GM21723 (cell line): ENCODE results near the gene BNC2.

Experiments used
- ATAC-seq: cut with Tn5 transposase; IDR thresholded peaks from one replicate; pipeline ENCODE4 v1.9.1; 2021; ENCODE audit warnings: mild to moderate bottlenecking, moderate library complexity; ENCODE audit not compliant: unreplicated experiment

Gene BNC2

DNA sequence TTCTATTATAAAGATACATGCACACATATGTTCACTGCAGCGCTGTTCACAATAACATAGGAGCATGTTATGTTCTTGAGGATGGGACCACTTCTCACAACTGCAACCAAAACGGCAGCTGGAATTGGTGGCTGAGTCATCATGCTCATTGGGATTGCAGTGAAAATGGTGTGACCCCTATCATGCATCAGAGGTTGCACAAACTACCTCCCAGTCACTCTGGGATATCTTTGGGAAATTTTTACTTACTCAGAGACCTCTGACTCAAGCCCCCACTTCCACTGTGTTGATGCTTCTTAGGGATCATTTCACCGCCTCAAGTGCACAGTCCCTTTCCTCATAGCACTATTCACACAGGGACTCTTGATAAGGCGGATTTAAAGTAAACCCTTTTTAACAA is 474.1 kb downstream of the BNC2 start:
- no peak for ATAC-seq

- no peak for ATAC-seq
Measured at GRCh38 chr9:16391369-16391768, 479.1 kb downstream of the BNC2 start.

DNA sequence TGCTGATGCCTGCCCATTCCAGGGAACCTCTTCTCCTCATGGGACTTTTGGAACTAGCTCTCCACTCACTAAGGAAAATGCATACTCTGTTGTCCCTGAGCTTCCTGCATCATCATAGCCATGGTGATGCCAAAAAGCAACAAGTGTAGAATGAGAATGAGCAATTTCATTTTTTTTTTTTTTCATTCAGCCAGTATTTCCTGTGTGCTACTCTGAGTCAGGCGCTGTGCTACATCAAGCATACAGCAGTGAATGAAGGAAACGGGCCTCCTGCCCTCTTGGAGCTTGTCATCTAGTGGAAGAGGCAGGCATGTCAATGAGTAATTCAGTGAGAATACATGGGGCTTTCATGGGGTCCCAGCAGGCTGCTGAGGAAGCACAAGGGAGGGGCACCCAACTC is 483.1 kb downstream of the BNC2 start:
- ATAC-seq, result no peak

GRCh38 chr9:16386827-16387077 is 483.7 kb downstream of the BNC2 start:
- ATAC-seq, result no peak

- ATAC-seq, result no peak
Measured at GRCh38 chr9:16386007-16386826, 484.3 kb downstream of the BNC2 start.

- ATAC-seq, result no peak
Measured at GRCh38 chr9:16385590-16385989, 484.9 kb downstream of the BNC2 start.

GRCh38 chr9:16384993-16385392 is 485.5 kb downstream of the BNC2 start:
- ATAC-seq, result no peak

- ATAC-seq, result no peak
Measured at GRCh38 chr9:16377311-16377710, 493.2 kb downstream of the BNC2 start.

GRCh38 chr9:16371306-16371705 is 499.2 kb downstream of the BNC2 start:
- no peak for ATAC-seq

DNA sequence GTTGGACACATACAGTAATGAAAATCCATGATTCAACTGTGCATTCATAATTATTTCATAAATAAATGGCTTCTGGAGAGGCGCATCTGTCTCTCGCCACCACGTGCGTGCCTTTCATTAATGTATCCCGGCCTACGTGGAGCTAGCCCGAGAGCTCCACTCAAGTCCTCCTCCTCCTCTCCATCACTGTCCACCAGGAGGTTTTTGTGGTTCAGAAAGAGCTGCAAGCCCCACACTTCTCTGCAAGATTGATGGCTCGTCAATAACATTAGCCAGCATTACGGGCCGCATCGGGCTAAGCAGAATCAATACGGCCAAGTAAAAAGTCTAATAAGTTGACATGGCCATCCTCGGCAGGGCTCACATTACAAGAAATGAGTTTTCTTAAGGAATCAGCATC is 499.8 kb downstream of the BNC2 start:
- ATAC-seq, result no peak

DNA sequence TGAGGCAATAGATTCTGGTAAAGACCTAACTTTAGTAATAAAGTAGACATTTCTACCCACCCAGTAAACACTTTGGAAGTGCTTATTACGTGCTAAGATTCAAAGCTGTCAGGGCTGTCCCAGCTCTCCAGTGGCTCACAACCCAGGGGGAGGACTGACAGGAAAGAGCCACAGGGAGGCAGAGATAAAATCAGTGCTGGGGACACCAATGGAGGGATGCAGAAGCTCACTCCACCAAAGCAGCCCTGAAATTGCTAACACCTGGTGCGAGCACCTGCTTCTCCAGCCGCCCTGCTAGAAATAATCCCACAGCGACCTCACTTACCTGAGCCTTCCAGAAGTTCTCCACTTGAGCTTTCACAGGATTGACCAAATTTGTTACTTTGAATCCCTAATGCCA is 501.0 kb downstream of the BNC2 start:
- ATAC-seq, result no peak

DNA sequence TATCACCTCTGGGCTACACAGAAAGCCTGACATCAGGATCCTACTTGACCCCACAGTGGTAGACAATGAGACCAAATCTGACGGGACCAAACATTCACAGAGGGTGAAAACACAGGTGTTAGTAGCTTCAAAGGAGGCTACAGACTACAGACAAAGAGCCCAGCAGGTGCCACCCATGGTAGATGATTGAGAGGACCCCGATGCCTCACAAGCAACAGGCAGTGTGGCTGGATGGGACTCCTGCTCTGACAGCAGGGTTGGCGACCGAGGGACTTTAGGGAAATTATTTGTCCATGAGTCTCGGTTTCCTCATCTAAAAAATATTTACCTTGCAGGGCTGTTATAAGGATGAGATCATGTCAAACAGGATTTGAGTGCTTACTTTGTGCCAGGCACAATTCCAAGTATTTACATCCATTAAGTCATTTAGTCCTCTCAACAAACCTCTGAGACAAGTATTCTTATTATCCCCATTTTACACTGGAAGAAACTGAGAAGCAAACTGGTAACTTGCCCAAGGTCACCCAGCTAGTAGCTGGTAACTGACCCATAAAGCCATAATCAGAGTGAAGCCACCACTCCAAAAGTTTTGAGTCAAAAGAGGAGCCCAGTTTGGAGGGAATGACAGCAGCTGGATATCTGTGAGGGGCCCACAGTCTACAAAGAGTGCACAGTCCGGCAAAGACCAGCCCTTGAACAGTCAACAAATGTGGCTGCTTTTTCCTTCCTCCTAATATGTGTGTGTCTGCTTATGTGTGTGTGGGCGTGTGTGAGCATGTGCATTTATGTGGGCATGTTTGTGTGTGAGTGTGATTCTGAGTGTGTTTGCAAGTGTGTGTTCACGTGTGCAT is 502.0 kb downstream of the BNC2 start:
- no peak for ATAC-seq

- ATAC-seq, result no peak
Measured at GRCh38 chr9:16367605-16368231, 502.8 kb downstream of the BNC2 start.

DNA sequence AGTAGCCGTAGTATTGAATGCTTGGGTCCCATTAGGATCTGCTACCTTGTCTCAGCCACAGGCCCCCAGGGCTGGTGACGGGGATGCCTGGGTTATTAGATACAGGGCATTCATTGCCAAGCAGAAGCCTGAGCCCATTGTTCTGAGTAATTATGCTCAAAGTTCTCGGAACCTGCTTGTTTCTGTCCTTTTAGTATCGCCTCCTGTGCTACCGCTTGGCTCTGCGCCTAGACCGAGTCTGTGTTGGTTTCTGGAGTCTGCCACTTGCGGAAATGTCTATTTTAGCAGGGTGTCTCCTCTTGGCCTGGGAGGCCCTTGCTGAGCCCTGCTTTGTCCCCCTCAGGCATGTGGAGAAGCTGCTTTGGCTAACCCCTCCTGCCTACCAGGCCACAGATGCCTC is 506.1 kb downstream of the BNC2 start:
- no peak for ATAC-seq

- no peak for ATAC-seq
Measured at GRCh38 chr9:16363916-16364315, 506.6 kb downstream of the BNC2 start.

GRCh38 chr9:16363073-16363781 is 507.2 kb downstream of the BNC2 start:
- no peak for ATAC-seq

- no peak for ATAC-seq
Measured at GRCh38 chr9:16361939-16362338, 508.5 kb downstream of the BNC2 start.

DNA sequence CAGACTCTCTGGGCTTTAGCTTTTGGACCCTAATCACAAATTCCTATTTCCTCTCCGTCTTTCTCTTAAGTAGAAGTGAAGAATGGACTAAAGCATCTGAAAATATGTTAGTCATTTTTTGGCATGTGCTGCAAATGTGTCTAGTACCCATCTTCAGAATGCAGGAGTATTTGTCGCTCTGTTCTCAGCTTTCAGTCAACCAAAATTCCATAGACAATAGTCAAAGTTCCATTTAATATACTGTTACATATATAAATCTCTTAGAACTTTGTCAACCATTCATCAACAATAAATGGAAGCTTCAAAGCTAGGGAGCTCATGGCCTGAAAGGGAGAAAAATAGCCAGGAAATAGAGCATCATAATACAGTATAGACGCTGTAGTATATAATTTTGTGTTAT is 509.4 kb downstream of the BNC2 start:
- ATAC-seq, result no peak

DNA sequence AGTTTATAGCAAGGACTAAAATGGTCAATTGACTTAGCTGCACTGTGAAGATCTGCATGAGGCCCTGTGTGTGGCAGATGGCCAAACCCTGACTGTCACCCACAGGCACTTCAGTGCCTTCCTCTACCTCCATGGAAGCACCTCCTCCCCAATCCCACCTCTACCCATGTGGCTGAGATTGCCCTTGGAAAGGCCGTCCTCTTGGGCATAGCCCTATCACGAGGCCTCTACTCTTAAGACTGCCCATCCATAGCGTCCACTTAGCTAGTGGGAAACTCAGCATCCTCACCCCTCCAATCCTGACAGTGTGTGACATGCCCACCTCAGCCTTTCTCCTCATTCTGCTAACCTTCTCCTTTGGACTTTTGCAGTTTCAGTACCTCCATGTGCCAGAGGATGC is 510.2 kb downstream of the BNC2 start:
- ATAC-seq, result no peak
